ENCODE results near the gene HDC.

The HDC gene

DNA sequence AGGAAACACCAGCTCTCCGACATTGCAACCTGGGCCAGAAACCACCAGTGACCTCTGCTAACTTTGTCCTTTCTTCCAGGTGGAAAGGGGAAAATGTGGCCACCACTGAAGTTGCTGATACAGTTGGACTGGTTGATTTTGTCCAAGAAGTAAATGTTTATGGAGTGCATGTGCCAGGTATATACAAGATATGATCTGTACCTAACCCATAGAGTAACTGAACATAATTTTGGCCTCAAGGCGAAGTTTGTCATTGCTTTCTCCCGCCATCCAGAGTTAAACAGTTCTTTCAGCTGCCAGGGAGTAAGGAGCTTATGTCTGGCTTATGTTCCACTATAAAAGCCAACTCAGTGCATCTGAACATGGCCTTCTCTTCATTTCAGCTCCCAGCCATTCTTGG lies 36.7 kb downstream of the HDC start:
- no peak for DNase-seq (ENCODE audit: extremely low read depth in 1 of 2, low read depth in 1 of 2)

DNA sequence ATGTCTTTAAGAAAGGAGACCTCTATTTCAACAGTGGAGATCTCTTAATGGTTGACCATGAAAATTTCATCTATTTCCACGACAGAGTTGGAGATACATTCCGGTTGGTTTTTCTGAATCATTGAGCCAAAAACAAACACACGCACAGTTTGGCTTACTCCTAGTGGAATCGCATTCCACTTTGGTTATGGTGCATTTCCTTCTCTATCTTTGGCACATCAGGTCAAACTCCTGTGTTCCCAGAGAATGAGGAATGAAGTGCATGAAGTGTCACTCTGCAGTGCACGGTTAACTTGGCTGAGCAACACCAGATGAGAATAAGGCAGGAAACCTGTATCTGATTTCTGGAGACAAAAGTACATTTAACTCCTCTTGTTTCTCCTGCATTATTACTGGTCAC lies 38.5 kb downstream of the HDC start:
- no peak for DNase-seq (ENCODE audit: extremely low read depth in 1 of 2, low read depth in 1 of 2)

DNA sequence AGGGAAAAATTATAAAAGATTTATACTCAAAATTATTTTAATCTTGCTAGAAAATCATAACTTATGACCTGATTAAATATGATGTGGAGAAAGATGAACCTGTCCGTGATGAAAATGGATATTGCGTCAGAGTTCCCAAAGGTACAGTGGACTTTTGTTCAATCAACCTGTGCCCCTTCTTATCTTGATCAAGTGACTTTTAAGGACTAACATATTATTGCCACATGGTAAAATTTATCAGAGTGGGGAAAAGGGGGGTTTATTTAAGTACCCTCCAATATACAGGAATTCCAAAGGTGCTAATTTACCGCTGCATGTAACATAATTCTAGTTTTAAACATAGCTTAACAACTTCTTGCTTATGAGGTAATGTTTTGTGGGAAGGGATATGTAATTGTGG lies 39.6 kb downstream of the HDC start:
- DNase-seq (ENCODE audit: extremely low read depth in 1 of 2, low read depth in 1 of 2): no peak

DNA sequence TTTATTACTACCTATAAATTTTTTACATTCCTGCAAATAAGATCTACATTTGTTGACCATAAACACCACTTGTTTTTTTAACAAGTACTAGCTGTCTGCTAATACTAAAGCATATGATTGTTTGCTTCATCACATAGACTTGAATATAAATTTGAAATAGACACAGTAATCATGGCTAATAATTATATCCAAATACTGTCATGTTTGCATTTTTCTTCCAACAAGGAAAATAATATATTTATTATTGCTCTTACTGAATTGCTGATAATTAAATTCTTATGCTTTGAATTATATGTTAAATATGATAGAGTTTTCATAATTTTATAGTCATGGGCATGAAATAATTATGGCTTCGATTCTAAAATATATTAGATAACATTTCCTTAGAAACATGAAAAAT lies 40.5 kb downstream of the HDC start:
- no peak for DNase-seq (ENCODE audit: extremely low read depth in 1 of 2, low read depth in 1 of 2)

DNA sequence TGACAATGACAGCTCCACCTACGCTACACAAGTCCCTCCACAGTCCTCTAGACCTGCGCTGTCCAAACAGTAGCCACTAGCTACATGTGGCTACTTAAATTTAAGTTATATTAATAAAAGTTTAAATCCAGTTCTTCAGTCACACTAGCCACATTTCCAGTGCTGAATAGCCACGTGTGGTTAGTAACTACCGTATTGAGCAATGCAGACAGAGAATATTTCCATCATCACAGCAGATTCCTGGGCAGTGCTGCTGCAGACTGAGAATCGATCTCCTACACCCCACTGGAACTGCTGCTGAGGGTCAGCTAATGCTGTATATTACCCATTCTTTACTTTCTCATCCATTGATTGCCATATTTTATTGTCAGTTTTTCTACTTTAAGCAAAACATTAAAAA lies 40.9 kb downstream of the HDC start:
- no peak for DNase-seq (ENCODE audit: extremely low read depth in 1 of 2, low read depth in 1 of 2)

DNA sequence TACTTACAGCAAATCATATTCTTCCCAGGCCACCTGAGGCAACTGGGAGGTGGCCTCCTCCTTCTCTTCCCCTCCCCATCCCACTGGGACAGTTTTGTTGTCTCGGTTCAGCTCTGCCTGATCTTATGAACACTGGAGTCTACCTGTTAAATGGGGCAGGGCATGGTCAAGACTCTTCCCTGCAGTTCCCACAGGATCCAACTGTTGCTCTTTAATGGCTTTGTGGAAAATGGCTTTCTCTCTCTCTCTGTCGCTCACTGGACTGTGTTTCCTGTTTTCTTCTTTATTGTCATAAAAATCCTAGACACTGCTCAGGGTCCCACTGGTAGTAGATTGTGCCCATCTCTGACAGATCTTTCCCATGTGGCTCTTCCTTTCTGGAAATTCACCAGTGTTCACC lies 43.3 kb downstream of the HDC start:
- DNase-seq (ENCODE audit: extremely low read depth in 1 of 2, low read depth in 1 of 2): no peak

DNA sequence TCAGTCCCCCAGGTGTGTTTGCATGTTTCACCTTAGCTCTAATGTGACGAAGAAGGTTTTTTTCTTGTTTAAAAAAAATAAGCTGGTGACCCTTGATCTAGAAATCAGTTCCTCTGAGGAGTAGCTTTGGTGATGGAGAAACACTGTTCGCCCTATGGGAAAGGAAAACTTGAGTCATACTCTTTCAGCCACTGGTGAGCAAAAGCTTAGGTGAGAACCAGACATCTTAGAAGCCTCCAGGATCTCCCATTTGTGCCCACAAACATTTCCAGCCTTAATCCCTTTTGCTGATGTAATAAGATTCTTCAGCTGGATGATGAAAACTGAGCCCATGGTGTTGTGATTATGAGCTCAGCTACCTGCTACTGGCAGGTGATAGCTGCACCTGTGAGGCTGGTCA lies 45.7 kb downstream of the HDC start:
- no peak for DNase-seq (ENCODE audit: extremely low read depth in 1 of 2, low read depth in 1 of 2)

DNA sequence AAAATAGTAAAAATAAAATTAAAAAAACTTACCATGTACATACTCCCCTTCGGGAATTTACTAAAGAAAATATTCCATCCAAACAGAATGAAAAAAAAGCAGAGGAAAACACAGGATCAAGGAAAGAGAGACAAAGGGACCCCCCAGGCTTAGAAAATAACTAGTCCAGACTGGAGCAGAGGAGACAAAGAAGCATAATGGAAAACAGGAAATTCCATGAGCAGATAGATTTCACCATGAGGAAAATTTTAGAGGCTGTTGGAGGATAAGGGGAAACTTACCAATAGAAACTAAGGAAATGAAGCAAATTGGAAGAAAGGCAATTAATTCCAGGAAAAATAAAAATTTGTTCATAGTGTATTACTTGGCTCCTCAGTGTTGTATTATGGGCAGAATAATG lies 46.8 kb downstream of the HDC start:
- no peak for DNase-seq (ENCODE audit: extremely low read depth in 1 of 2, low read depth in 1 of 2)

DNA sequence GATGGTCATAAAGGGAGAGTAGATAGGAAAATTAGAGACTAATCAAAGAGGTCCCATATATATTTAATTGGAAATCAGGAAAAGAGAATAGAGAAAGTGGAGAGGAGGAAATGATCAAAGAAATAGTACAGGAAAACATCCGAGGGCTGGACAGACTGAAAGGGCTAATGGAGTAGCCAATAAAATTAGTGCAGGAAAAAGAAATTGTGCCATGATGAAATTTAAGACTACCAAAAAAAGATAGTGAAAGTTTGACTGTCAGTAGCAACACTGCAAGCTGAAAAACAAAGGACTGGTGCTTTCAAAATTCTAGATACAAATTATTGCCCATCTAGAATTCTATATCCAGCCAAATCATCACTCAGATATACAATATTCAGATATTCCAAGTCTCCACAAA lies 47.2 kb downstream of the HDC start:
- DNase-seq (ENCODE audit: extremely low read depth in 1 of 2, low read depth in 1 of 2): no peak

DNA sequence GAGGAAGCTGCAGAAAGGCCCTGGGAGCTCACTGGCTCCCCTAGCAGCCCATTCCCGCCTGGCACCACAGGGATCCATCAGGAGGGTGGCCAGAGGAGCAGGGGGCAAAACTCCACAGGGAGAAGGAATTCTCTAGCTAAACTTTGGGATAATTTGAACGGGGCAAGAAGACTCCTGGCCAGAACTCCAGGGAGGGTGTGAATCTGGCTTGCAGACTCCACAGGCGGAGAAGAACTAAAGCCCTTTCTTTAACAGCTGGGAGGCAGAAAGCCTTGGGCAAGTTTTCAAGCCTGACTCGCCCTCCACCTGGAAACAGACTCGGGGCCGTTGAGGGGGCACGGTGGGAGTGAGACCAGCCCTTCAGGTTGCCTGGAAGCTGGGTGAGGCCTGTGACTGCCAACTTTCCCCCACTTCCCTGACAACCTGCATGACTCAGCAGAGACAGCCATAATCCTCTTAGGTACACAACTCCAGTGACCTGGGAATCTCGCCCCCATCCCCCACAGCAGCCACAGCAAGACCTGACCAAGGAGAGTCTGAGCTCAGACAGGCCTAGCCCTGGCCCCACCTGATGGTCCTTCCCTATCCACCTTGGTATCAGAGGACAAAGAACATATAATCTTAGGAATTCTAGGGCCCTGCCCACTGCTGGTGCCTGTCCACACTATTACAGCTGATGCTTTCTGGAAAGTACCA lies 54.9 kb downstream of the HDC start:
- no peak for DNase-seq (ENCODE audit: extremely low read depth in 1 of 2, low read depth in 1 of 2)

DNA sequence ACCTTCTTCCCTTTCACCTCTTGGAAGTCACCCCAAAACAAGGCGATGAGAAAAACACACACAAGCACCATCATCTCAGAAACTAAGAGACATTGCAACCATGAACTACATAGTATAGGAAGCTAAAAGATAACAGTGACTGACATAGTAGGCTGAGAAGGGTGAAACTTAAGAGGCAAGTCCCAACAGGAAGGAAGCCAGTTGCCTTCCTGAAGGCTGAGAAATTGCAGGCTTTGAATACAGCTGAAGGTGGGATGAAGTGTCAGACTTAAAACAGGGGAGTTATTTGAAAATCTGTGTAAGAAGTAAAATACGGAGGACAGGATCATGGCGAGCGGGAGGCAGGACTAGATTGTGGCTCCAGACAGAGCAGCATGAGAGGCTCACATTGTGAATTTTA lies 55.7 kb downstream of the HDC start:
- no peak for DNase-seq (ENCODE audit: extremely low read depth in 1 of 2, low read depth in 1 of 2)

DNA sequence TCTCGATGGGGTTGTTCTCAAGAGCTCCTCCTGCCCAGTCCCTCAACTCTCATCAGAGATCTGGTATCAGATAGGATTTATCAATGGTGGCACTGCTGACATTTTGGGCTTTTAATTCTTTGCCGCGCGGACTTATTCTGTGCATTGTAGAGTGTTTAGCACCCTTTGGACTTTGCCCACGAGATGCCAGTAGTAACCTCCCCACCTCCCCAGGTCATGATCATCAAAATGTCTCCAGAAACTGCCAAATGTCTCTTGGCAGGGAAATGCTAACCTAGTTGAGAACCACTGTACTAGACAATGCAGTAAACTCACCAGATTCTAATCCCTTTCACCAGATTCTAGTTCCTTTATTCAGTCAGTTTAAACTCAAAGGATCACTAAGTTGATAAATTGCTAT lies 59.5 kb downstream of the HDC start:
- DNase-seq (ENCODE audit: extremely low read depth in 1 of 2, low read depth in 1 of 2): no peak

DNA sequence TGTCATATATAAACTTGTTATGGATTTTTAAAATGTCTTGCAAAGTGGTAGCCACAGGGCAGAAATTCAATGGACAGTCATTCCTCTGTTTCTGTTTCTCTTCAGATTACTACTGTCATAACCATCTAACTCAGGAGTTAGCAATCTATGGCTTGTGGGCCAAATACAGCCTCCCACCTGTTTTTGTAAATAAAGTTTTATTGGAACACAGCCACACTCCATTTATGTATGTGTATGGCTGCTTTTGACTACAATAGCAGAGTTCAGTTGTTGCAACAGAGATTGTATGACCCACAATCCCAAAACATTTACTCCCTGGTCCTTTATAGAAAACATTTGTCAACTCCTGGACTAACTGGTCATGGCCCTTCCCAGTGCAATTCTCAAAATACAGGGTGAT lies 63.5 kb downstream of the HDC start:
- DNase-seq (ENCODE audit: extremely low read depth in 1 of 2, low read depth in 1 of 2): no peak

DNA sequence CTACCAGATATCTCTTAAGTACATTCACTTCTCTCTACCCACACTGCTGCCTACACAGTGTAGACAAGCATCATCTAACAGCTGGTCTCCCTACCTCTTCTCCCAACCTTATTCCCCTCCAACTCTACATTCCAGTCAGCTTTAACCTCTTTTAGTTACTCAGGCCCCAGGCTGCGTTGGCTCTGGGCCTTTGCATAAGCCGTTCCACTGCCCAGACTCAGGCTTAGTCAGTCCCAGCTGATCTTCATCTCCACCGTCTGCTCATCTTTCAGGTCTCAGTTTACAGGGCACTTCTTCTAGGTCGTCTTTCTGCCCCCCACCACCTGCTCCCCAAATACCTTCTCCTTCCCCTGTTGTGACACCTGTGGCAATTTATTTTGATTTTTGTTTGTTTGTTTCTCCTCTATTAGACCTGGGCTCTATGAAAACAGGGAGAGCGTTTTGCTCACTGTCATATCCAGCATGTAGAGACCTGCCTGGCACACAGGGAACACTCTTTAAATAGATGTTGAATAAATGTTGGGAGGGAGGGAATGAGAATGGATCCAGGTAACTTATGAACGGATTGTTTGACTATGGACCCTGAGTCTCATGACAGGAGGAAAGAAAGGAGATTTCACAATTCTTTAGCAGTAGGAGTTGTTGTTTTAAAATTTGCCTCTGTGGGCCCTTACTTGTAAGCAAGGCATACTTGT lies 72.5 kb downstream of the HDC start:
- DNase-seq (ENCODE audit: extremely low read depth in 1 of 2, low read depth in 1 of 2): no peak

DNA sequence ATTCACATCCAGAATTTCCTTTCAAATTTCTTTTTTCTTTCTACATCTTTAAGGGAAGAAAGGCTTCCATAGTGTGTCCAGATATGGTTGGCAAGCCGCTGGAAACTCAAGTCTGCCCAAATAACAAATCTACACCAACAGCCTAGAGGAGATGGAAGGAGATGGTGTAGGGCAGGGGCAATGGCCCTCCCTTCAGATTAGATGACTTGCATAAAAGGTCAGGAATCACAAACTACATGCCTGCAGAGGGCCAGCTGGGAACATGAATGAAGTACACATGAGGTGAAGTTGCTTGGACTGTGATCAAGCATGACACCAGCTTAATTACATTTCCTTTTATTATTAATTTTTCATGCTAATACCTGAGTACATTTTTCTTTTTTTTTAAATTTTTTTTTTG lies 73.4 kb downstream of the HDC start:
- DNase-seq (ENCODE audit: extremely low read depth in 1 of 2, low read depth in 1 of 2): no peak
